ENCODE results near the gene SOCS1. TPM values are rescaled to one million over a fixed set of nuclear protein-coding genes. Genes with fewer than 3 reads are reported as not detected.
"Not testable (repeated sequence)": the region's sequence is repeated elsewhere in the genome, so short reads cannot be mapped to it uniquely, and the experiment has no call there.

The SOCS1 gene
- total and polyA plus RNA-seq, 10 donors = 7.7 to 50.8 (median 21.8) TPM

DNA sequence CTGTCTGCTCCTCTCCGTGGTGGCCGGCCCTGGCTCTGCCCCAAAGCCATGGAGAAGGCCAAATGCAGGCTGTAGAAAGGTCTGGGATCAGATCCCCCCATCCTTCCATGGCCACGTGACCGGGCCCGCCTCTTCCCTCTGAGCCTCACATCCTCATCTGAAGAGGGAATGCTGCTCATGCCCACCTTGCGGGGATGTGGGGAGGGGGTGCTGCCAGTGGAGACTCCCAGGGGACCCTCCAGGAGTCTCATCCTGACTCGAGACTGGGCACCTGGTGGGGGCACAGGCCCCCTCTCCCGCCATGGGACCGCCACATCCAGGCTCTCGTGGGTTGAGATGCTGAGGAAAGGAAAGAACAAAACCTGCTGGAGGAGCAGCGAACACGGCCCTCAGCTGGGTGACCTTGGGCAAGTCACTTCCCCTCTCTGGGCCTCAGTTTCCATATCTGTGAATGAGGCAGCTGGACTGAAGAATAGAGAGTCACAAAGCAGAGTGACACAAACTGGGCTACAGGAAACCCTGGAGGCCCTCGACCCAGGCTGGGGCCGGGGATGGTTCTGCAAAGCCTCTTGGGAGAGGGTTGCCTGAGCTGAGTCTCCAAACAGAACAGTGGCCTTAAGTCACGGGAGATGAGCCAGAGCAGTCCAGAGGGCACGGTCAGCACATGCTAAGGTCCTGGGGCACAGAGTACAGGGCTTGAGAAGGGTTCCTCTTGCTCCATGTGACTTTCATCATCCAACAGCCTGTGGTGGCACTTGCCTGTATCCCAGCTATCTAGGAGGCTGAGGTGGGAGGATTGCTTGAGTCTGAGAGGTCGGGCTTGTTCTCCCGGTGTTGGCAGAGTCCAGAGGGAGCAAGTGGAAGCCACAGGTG, 30.1 kb downstream of the SOCS1 start:
- TF ChIP-seq POLR2AphosphoS5 (IDR thresholded peaks at IDR 0.05) (no peak), POLR2A (IDR thresholded peaks at IDR 0.05) (no peak)
- TF ChIP-seq, protein P1, sequence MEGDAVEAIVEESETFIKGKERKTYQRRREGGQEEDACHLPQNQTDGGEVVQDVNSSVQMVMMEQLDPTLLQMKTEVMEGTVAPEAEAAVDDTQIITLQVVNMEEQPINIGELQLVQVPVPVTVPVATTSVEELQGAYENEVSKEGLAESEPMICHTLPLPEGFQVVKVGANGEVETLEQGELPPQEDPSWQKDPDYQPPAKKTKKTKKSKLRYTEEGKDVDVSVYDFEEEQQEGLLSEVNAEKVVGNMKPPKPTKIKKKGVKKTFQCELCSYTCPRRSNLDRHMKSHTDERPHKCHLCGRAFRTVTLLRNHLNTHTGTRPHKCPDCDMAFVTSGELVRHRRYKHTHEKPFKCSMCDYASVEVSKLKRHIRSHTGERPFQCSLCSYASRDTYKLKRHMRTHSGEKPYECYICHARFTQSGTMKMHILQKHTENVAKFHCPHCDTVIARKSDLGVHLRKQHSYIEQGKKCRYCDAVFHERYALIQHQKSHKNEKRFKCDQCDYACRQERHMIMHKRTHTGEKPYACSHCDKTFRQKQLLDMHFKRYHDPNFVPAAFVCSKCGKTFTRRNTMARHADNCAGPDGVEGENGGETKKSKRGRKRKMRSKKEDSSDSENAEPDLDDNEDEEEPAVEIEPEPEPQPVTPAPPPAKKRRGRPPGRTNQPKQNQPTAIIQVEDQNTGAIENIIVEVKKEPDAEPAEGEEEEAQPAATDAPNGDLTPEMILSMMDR (IDR thresholded peaks at IDR 0.05 in 8 of 11, conservative IDR thresholded peaks at IDR 0.05 in 3 of 11) = no peak
- WGBS, 5 donors = 61 to 73% (median 69%) methylated on average over 12 to 18 of the region's 18 CpGs
- peak overlapping the region; percentile 79 to 94 (median 86) for H3K27ac ChIP-seq

DNA sequence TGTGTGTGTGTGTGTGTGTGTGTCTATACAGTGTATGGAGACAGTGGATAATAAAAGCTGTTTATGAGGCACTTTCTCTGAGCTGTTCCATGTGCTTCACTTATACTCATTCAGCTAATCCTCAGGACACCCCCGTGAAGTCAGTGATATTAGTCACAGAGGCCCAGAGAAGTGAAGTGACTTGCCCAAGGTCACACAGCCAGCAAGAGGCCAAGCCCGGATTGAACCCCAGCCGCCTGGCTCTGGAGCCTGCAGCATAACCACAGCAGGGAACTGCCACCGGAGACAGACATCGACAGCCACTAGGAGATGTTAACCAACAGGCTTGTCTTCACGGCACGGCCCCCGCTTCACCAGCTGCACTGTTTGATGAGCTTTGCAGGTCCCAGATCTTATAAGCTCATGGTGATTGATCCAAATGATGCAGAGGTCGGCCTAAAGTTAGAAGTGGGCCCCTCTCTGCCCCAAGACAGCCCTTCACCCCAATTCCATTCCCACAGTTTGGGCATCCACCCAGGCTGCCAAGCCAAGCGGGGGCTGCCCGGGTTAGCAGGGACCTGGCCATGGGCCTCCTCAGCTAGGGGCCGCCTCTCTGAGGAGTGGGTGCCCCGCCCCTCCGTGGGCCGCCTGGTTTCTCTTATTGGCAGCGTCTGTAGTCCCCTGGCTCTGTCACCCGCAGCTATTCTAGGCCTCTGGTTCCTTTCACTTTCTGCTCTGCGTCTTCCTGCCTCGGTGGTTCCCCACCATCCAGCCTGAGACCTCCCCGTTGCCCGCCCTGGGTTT, 30.9 kb downstream of the SOCS1 start:
- Histone ChIP-seq H3K36me3 (no peaks in the 10 kb centered on the region), H3K27me3 (replicated peaks in 1 of 7) (no peaks in the 10 kb centered on the region), H3K4me3 (peak overlapping the region in 1 of 8 donors; percentile 44), H3K9me3 (no peaks in the 10 kb centered on the region), H3K27ac (peak overlapping the region; percentile 79 to 94 (median 86)), H3K4me1 (peaks cover 25 to 43% (median 34%) of the 10 kb centered on the region in 6 donors)
- WGBS, 5 donors = 25 to 50% (median 35%) methylated on average over 17 to 21 of the region's 21 CpGs
- peak in 1 of 3 donors; percentile 27 for TF ChIP-seq POLR2A (IDR thresholded peaks at IDR 0.05)
- peak; percentile 76 to 81 (median 77) for TF ChIP-seq POLR2AphosphoS5 (IDR thresholded peaks at IDR 0.05)
- TF ChIP-seq, protein P1 (IDR thresholded peaks at IDR 0.05 in 8 of 11, conservative IDR thresholded peaks at IDR 0.05 in 3 of 11) = peak in 2 of 11 experiments; percentile 10 to 25
- DNase-seq = peak; percentile 95
- intact Hi-C loops (cut with DNase I; ENCODE audit: low total_unique reads) = no loop called here

More for the DNA sequence above, 30.1 kb downstream of the SOCS1 start:
- Histone ChIP-seq H3K4me3 (peak overlapping the region in 1 of 8 donors; percentile 44), H3K36me3 (no peaks in the 10 kb centered on the region), H3K9me3 (no peaks in the 10 kb centered on the region), H3K4me1 (peaks cover 25 to 45% (median 34%) of the 10 kb centered on the region in 6 donors), H3K27me3 (replicated peaks in 1 of 7) (no peaks in the 10 kb centered on the region)
- DNase-seq = no peak
- intact Hi-C loops (cut with DNase I; ENCODE audit: low total_unique reads) = no loop called here

DNA sequence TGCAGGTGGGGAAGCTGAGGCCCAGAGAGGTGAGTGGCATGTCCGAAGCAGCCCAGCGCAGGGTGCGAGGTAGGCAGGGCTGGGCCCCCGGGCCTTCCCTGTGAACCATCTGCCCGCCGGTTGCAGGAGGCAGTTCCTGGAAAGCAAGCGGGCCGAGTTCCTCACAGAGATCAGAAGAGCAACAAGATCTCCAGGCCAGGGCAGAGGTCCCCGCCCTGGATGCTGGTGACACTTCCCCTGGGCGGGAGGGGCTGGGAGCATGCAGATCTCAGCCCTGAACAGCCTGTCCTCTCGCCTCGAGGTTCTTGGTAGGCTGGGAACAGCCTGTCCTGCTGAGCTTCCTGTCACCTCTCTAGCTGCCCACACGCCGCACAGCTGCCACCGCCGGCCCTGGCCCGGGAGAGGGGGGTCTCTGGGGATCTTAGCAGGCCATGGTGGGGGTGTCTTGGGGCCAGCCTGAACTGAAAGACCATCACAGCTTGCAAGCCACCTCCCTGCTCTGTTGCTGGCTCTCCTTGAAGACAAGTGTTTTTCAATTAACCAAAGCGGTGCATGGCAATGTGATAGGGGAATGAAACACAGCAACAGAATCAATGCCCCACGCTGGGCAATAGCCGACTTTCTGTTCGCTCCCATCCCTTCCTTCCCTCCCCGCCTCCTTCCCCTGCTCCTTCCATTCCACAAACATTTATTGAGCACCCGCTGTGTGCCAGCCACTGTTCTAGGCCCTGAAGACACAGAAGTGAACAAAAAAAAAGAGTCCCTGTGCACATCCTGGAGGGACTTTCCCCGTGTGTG, 31.7 kb downstream of the SOCS1 start:
- H3K4me1 ChIP-seq = peaks cover 26 to 51% (median 36%) of the 10 kb centered on the region in 6 donors
- H3K36me3 ChIP-seq = no peaks in the 10 kb centered on the region
- intact Hi-C loops (cut with DNase I; ENCODE audit: low total_unique reads) = no loop called here
- peak overlapping the region in 1 of 8 donors; percentile 44 for H3K4me3 ChIP-seq
- H3K27me3 ChIP-seq (replicated peaks in 1 of 7) = no peaks in the 10 kb centered on the region
- 14 to 29% (median 22%) methylated on average over 15 to 24 of the region's 24 CpGs for WGBS, 5 donors
- TF ChIP-seq, protein P1 (IDR thresholded peaks at IDR 0.05 in 8 of 11, conservative IDR thresholded peaks at IDR 0.05 in 3 of 11) = peak in 1 of 11 experiments; percentile 3
- TF ChIP-seq POLR2A (IDR thresholded peaks at IDR 0.05) (no peak), POLR2AphosphoS5 (IDR thresholded peaks at IDR 0.05) (peak; percentile 96 to 98 (median 98))
- DNase-seq = peak; percentile 97
- no peaks in the 10 kb centered on the region for H3K9me3 ChIP-seq
- peak overlapping the region; percentile 79 to 94 (median 86) for H3K27ac ChIP-seq

DNA sequence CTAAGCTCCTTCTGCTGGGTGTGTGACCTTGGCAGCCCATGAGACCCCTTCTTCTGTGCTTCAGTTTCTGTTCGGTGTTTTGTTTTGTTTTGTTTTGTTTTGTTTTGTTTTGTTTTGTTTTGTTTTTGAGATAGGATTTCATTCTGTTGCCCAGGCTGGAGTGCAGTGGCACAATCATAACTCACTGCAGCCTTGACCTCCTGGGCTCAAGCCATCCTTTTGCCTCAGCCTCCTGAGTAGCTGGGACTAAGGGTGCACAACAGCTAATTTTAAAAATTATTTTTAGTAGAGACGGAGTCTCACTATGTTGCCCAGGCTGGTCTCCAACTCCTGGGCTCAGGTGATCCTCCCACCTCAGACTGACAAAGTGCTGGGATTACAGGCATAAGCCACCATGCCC, 35.5 kb downstream of the SOCS1 start:
- WGBS, 5 donors = 79 to 86% (median 83%) methylated on average over 2 of the region's 2 CpGs
- Histone ChIP-seq H3K9me3 (peaks cover 0 to 33% (median 27%) of the 10 kb centered on the region in 8 donors), H3K4me1 (peaks cover 24 to 47% (median 30%) of the 10 kb centered on the region in 6 donors)
- H3K27me3 ChIP-seq (replicated peaks in 1 of 7); H3K4me3 ChIP-seq; intact Hi-C loops (cut with DNase I; ENCODE audit: low total_unique reads); H3K36me3 ChIP-seq; H3K27ac ChIP-seq; DNase-seq: not testable (repeated sequence)
